Measurements from ENCODE around the gene NTRK3. TPM values are rescaled to one million over a fixed set of nuclear protein-coding genes. Genes with fewer than 3 reads are reported as not detected.

Gene NTRK3
- total RNA-seq, 1 experiment from 2014 or later, result not detected

DNA sequence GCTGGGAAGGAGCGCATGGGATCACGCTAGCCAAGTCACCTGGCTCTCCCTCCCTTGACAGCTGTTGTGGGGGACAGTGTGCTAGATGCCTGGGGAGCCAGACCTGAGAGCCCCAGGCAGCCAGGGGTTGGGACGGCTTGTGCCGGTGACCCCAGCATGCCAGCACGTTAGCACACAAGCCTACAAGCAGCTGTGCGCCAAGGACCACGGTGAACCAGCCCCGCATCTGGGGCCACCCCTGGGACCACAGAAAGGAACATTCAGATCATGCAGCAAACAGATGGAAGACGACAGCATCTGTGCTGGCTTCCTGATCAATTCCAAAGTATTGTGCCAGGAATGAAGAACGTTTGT, 64.8 kb downstream of the NTRK3 start:
- no peak overlapping the region for H3K4me3 Mint-ChIP-seq (ENCODE audit: unreplicated experiment)
- no peaks in the 10 kb centered on the region for H3K4me1 Mint-ChIP-seq (ENCODE audit: low read depth, unreplicated experiment)
- no peak for DNase-seq
- intact Hi-C loops (cut with micrococcal nuclease; ENCODE audit: unreplicated experiment), result no loop called here
- BruUV-seq (replicated peaks), result no TSS peak
- no peaks in the 10 kb centered on the region for H3K36me3 ChIP-seq (ENCODE audit: control insufficient read depth, insufficient read depth, low read length)
- no peaks in the 10 kb centered on the region for H3K4me1 ChIP-seq
- H3K27ac Mint-ChIP-seq (ENCODE audit: unreplicated experiment), result no peak overlapping the region
- POLR2A ChIA-PET, result no interaction called here
- TF ChIP-seq, protein P1, sequence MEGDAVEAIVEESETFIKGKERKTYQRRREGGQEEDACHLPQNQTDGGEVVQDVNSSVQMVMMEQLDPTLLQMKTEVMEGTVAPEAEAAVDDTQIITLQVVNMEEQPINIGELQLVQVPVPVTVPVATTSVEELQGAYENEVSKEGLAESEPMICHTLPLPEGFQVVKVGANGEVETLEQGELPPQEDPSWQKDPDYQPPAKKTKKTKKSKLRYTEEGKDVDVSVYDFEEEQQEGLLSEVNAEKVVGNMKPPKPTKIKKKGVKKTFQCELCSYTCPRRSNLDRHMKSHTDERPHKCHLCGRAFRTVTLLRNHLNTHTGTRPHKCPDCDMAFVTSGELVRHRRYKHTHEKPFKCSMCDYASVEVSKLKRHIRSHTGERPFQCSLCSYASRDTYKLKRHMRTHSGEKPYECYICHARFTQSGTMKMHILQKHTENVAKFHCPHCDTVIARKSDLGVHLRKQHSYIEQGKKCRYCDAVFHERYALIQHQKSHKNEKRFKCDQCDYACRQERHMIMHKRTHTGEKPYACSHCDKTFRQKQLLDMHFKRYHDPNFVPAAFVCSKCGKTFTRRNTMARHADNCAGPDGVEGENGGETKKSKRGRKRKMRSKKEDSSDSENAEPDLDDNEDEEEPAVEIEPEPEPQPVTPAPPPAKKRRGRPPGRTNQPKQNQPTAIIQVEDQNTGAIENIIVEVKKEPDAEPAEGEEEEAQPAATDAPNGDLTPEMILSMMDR (IDR thresholded peaks at IDR 0.05; ENCODE audit: insufficient read depth in 1 of 2, low read depth in 1 of 2, low read length in 1 of 2, severe bottlenecking in 1 of 2, unreplicated experiment in 1 of 2), result no peak
- H3K9me3 ChIP-seq, result no peaks in the 10 kb centered on the region
- H3K27me3 ChIP-seq (replicated peaks; ENCODE audit: control insufficient read depth, insufficient read depth, low read length), result no peaks in the 10 kb centered on the region
- peaks cover 25% of the 10 kb centered on the region for H3K27me3 Mint-ChIP-seq (ENCODE audit: insufficient read depth, unreplicated experiment)
- no peaks in the 10 kb centered on the region for H3K9me3 Mint-ChIP-seq (ENCODE audit: unreplicated experiment)
- CTCF ChIA-PET, result no interaction called here
- H3K36me3 Mint-ChIP-seq (ENCODE audit: insufficient read depth, unreplicated experiment), result no peaks in the 10 kb centered on the region
- no peak overlapping the region for H3K4me3 ChIP-seq (ENCODE audit: low read depth, low read length)

DNA sequence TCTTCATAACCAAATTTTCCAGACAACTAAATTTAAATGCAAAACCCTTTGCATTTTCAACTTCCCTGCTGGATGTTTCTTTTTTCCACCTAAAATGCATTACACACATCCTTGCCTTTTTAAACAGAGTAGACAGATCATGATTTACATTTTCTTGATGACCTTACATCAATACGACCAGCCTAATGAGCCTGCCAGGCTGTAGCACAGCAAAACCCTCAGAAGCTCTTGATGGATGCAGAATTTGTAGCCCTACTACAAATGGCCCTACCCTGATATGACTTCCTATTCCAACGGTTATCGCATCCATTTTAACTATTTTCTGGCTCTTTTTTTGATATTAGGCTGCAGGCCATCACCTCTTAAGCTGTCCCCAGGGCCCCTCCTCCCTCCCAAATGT, 66.3 kb downstream of the NTRK3 start:
- Mint-ChIP-seq H3K4me3 (ENCODE audit: unreplicated experiment) (no peak overlapping the region), H3K4me1 (ENCODE audit: low read depth, unreplicated experiment) (no peaks in the 10 kb centered on the region), H3K27ac (ENCODE audit: unreplicated experiment) (no peak overlapping the region), H3K27me3 (ENCODE audit: insufficient read depth, unreplicated experiment) (peaks cover 26% of the 10 kb centered on the region), H3K9me3 (ENCODE audit: unreplicated experiment) (no peaks in the 10 kb centered on the region), H3K36me3 (ENCODE audit: insufficient read depth, unreplicated experiment) (no peaks in the 10 kb centered on the region)
- H3K4me3 ChIP-seq (ENCODE audit: low read depth, low read length), result no peak overlapping the region
- TF ChIP-seq, protein P1 (IDR thresholded peaks at IDR 0.05; ENCODE audit: insufficient read depth in 1 of 2, low read depth in 1 of 2, low read length in 1 of 2, severe bottlenecking in 1 of 2, unreplicated experiment in 1 of 2), result no peak
- no peaks in the 10 kb centered on the region; the same call in 1 of the 2 replicates for H3K27me3 ChIP-seq (replicated peaks; ENCODE audit: control insufficient read depth, insufficient read depth, low read length)
- DNase-seq, result no peak
- no peaks in the 10 kb centered on the region for H3K36me3 ChIP-seq (ENCODE audit: control insufficient read depth, insufficient read depth, low read length)
- POLR2A ChIA-PET, result no interaction called here
- no TSS peak for BruUV-seq (replicated peaks)
- intact Hi-C loops (cut with micrococcal nuclease; ENCODE audit: unreplicated experiment), result no loop called here
- H3K9me3 ChIP-seq, result no peaks in the 10 kb centered on the region
- CTCF ChIA-PET, result no interaction called here
- H3K4me1 ChIP-seq, result no peaks in the 10 kb centered on the region

DNA sequence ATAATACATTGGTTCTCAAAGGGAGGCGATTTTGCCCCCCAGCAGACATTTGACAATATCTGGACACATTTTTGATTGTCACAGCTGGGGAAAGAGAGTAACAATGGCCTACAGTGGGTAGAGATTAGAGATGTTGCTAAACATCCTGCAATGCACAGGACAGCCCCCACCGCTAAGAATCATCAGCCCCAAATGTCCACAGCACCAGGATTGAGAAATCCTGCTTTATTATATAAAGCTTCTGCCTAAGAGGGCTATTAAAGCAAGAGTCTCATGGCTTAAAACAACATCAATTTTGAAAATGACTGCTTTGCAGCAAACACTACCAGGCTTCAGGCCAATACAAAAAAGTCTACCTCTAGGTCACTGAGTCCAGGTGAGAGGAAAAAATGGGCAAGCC, 68.2 kb downstream of the NTRK3 start:
- no peaks in the 10 kb centered on the region for H3K9me3 ChIP-seq
- Mint-ChIP-seq H3K27me3 (ENCODE audit: insufficient read depth, unreplicated experiment) (peaks cover 17% of the 10 kb centered on the region), H3K9me3 (ENCODE audit: unreplicated experiment) (no peaks in the 10 kb centered on the region), H3K4me1 (ENCODE audit: low read depth, unreplicated experiment) (no peaks in the 10 kb centered on the region), H3K4me3 (ENCODE audit: unreplicated experiment) (no peak overlapping the region), H3K27ac (ENCODE audit: unreplicated experiment) (no peak overlapping the region), H3K36me3 (ENCODE audit: insufficient read depth, unreplicated experiment) (no peaks in the 10 kb centered on the region)
- ChIA-PET CTCF (no interaction called here), POLR2A (no interaction called here)
- TF ChIP-seq, protein P1 (IDR thresholded peaks at IDR 0.05; ENCODE audit: insufficient read depth in 1 of 2, low read depth in 1 of 2, low read length in 1 of 2, severe bottlenecking in 1 of 2, unreplicated experiment in 1 of 2), result no peak
- H3K36me3 ChIP-seq (ENCODE audit: control insufficient read depth, insufficient read depth, low read length), result no peaks in the 10 kb centered on the region
- no peak for DNase-seq
- no peaks in the 10 kb centered on the region for H3K4me1 ChIP-seq
- no peaks in the 10 kb centered on the region; the same call in 1 of the 2 replicates for H3K27me3 ChIP-seq (replicated peaks; ENCODE audit: control insufficient read depth, insufficient read depth, low read length)
- intact Hi-C loops (cut with micrococcal nuclease; ENCODE audit: unreplicated experiment), result no loop called here
- H3K4me3 ChIP-seq (ENCODE audit: low read depth, low read length), result no peak overlapping the region
- BruUV-seq (replicated peaks), result no TSS peak

Measured in Caco-2 (cell line).